ENCODE results near the gene BCKDHB. TPM values are rescaled to one million over a fixed set of nuclear protein-coding genes. Genes with fewer than 3 reads are reported as not detected.

BCKDHB gene
- total and polyA plus RNA-seq, 2 experiments from 2014 or later = 32.1 to 42.7 TPM

DNA sequence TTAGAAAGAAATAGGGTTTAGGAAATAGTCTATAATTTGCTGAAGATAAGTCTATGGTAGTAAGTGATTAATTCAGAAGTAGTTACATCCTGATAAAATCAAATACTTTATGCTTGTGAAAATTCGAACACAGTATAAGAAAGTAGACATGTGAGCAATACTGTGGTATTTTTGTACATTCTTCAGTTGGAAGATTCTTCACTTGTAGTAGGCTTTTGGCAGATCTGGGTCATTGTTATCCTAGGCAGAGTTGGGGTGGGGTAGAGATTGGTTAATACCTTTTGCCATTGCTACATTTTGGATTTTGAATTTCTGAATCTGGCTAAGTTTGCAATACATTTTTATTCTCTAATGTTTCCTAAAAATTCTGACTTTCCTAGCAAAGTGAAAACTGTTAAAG lies 197.5 kb downstream of the BCKDHB start (continued):
- TF ChIP-seq, protein P1, sequence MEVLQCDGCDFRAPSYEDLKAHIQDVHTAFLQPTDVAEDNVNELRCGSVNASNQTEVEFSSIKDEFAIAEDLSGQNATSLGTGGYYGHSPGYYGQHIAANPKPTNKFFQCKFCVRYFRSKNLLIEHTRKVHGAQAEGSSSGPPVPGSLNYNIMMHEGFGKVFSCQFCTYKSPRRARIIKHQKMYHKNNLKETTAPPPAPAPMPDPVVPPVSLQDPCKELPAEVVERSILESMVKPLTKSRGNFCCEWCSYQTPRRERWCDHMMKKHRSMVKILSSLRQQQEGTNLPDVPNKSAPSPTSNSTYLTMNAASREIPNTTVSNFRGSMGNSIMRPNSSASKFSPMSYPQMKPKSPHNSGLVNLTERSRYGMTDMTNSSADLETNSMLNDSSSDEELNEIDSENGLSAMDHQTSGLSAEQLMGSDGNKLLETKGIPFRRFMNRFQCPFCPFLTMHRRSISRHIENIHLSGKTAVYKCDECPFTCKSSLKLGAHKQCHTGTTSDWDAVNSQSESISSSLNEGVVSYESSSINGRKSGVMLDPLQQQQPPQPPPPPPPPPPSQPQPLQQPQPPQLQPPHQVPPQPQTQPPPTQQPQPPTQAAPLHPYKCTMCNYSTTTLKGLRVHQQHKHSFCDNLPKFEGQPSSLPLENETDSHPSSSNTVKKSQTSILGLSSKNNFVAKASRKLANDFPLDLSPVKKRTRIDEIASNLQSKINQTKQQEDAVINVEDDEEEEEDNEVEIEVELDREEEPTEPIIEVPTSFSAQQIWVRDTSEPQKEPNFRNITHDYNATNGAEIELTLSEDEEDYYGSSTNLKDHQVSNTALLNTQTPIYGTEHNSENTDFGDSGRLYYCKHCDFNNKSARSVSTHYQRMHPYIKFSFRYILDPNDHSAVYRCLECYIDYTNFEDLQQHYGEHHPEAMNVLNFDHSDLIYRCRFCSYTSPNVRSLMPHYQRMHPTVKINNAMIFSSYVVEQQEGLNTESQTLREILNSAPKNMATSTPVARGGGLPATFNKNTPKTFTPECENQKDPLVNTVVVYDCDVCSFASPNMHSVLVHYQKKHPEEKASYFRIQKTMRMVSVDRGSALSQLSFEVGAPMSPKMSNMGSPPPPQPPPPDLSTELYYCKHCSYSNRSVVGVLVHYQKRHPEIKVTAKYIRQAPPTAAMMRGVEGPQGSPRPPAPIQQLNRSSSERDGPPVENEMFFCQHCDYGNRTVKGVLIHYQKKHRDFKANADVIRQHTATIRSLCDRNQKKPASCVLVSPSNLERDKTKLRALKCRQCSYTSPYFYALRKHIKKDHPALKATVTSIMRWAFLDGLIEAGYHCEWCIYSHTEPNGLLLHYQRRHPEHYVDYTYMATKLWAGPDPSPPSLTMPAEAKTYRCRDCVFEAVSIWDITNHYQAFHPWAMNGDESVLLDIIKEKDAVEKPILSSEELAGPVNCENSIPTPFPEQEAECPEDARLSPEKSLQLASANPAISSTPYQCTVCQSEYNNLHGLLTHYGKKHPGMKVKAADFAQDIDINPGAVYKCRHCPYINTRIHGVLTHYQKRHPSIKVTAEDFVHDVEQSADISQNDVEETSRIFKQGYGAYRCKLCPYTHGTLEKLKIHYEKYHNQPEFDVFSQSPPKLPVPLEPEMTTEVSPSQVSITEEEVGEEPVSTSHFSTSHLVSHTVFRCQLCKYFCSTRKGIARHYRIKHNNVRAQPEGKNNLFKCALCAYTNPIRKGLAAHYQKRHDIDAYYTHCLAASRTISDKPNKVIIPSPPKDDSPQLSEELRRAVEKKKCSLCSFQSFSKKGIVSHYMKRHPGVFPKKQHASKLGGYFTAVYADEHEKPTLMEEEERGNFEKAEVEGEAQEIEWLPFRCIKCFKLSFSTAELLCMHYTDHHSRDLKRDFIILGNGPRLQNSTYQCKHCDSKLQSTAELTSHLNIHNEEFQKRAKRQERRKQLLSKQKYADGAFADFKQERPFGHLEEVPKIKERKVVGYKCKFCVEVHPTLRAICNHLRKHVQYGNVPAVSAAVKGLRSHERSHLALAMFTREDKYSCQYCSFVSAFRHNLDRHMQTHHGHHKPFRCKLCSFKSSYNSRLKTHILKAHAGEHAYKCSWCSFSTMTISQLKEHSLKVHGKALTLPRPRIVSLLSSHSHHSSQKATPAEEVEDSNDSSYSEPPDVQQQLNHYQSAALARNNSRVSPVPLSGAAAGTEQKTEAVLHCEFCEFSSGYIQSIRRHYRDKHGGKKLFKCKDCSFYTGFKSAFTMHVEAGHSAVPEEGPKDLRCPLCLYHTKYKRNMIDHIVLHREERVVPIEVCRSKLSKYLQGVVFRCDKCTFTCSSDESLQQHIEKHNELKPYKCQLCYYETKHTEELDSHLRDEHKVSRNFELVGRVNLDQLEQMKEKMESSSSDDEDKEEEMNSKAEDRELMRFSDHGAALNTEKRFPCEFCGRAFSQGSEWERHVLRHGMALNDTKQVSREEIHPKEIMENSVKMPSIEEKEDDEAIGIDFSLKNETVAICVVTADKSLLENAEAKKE (CRISPR knock-in tag; IDR thresholded peaks at IDR 0.05) = no peak
- TF ChIP-seq EZH2phosphoT487 (IDR thresholded peaks at IDR 0.05; ENCODE audit: unreplicated experiment) (no peak), ZNF114 (CRISPR knock-in tag; IDR thresholded peaks at IDR 0.05) (no peak)

DNA sequence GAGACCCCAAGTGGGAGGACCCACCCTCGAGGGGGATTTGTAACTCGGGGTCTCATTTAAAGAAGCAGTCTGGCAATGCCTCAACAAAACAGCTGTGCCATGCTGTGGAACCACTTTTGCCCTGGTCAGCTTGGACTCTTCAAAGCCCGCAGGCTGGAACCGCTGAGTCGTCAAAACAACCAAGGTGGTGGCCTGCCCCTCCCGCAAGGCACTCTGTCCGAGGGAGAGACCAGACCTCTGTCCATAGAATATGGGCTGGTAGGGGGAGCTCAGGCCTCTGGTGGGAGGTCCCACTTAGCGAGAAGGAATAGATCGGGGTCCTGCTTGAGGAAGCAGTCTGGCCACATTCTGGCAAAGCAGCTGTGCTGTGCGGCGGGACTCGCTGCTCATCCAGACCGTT lies 208.1 kb downstream of the BCKDHB start:
- Mint-ChIP-seq H3K27ac (no peak overlapping the region), H3K36me3 (ENCODE audit: low read depth) (peaks cover 31% of the 10 kb centered on the region), H3K9me3 (peaks cover 5% of the 10 kb centered on the region; the same call in 2 of the 3 replicates), H3K4me3 (no peak overlapping the region), H3K4me1 (peaks cover 8% of the 10 kb centered on the region; the same call in 2 of the 3 replicates), H3K27me3 (ENCODE audit: insufficient read depth, low read depth, poor library complexity) (no peaks in the 10 kb centered on the region)
- ATAC-seq = no peak
- H3F3A ChIP-seq (replicated peaks; ENCODE audit: low read depth) = no peaks in the 10 kb centered on the region
- H3K27me3 ChIP-seq (ENCODE audit: insufficient read depth) = no peaks in the 10 kb centered on the region
- H3K9me2 ChIP-seq (ENCODE audit: insufficient read depth) = peaks cover 18% of the 10 kb centered on the region; the same call in 1 of the 2 replicates
- no peak overlapping the region for H3K27ac ChIP-seq (ENCODE audit: low read depth)
- no peaks in the 10 kb centered on the region for H4K20me1 ChIP-seq (replicated peaks; ENCODE audit: insufficient read depth)
- no peak for DNase-seq (ENCODE audit: low spot score)
- H2AFZ ChIP-seq = no peak overlapping the region
- H3K4me3 ChIP-seq = no peak overlapping the region
- TF ChIP-seq POLR2AphosphoS5 (IDR thresholded peaks at IDR 0.05; ENCODE audit: low read depth) = no peak
- no peaks in the 10 kb centered on the region for H3K4me1 ChIP-seq (ENCODE audit: insufficient read depth)
- no peak overlapping the region for H3K4me2 ChIP-seq
- peaks cover 2% of the 10 kb centered on the region; the same call in 1 of the 2 replicates for H3K36me3 ChIP-seq (ENCODE audit: insufficient read depth)
- peaks cover 12% of the 10 kb centered on the region; the same call in 1 of the 2 replicates for H3K79me2 ChIP-seq (replicated peaks; ENCODE audit: insufficient read depth)
